Brain microvascular endothelial cell (primary cell): ENCODE data around the gene POLR2L.
A peak's percentile ranks its signal among the peaks of the same experiment; 100 is the strongest.

Experiments
- DNase-seq: peaks from one replicate; pipeline ENCODE4 v3.0.0-alpha.2; 2020
- H3K27ac ChIP-seq: fragments of 250-450 bp; sonication (Bioruptor Pico); 2 replicates; pipeline ENCODE4 v1.5.1; 2020; ENCODE audit warnings: mild to moderate bottlenecking, moderate library complexity
- H3K27me3 ChIP-seq: fragments of 250-450 bp; sonication (Bioruptor Pico); replicated peaks from 2 replicates; pipeline ENCODE4 v1.5.1; 2020; ENCODE audit warnings: mild to moderate bottlenecking
- H3K36me3 ChIP-seq: fragments of 250-450 bp; sonication (Bioruptor Pico); replicated peaks from 2 replicates; pipeline ENCODE4 v1.5.1; 2020; ENCODE audit warnings: mild to moderate bottlenecking
- H3K4me3 ChIP-seq: 2 replicates; pipeline ENCODE4 v1.5.1; 2011; ENCODE audit warnings: low read depth, mild to moderate bottlenecking, control low read depth, low read length, moderate library complexity
- CTCF ChIP-seq: IDR thresholded peaks from 2 replicates; pipeline ENCODE4 v1.5.1; 2011; ENCODE audit warnings: low read depth, mild to moderate bottlenecking, moderate library complexity, low read length, control low read depth, inconsistent platforms; ENCODE audit errors: missing control alignments
- in situ Hi-C: cut with HindIII; loops from 2 replicates; pipeline ENCODE4 v1.10.0; 2017; ENCODE audit warnings: low sequenced_read_pairs, low pct_ligation_motif_present

POLR2L gene

DNA sequence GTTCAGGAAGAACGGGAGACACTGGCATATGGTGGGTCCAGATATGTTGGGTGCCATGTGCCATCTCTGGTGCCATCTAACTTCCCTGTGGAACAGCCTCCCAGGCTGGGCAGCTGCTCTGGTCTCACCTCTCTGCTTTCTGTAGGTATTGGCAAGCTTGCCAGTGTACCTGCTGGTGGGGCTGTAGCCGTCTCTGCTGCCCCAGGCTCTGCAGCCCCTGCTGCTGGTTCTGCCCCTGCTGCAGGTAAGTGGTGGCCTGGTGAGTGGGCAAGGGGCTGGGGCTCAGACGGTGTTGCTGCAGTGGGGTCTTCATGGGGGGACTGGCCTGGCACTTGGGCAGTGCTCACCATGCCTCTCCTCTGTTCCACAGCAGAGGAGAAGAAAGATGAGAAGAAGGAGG is 29.9 kb downstream of the POLR2L start:
- Histone ChIP-seq H3K4me3 (no peak overlapping the region), H3K36me3 (peaks cover 40% of the 10 kb centered on the region), H3K27ac (no peak overlapping the region), H3K27me3 (no peaks in the 10 kb centered on the region)
- no peak for TF ChIP-seq CTCF
- in situ Hi-C loops: no loop called here
- no peak for DNase-seq

DNA sequence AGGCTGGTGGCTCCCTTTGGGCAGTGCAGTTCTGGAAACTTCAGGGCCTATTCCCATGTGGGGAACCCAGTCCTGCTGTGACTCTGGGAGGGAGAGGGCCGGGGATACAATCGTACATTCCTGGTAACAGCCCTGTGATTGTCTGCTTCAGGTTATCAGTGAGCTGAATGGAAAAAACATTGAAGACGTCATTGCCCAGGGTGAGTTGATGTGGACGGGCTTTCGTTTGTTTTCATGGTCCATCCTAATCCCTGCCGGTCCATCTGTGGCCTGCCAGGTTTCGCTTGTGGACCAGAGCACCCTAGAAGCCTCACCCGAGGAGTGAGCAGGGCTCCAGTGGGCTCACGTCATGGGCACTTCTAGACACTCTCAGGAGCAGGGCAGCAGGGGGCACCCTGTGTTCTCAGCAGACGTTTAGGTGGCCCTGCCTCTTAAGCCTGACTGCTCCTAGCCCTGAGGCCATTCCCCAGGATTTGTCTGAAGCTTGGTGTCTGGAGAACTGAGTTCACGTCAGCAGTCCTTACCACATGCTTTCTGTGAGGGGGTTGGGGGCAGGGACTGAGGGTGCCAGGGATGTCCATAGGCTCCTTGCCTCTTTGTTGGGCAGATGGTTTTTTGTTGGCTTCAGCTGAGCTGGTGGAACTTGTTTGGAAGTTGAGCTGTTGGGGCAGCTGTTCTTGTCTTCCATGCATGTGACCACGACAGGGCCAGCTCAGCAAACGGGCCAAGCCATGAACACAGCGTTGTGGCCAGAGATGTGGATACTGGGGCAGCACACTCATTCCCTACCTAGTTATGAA is 30.7 kb downstream of the POLR2L start:
- Histone ChIP-seq H3K36me3 (peaks cover 40% of the 10 kb centered on the region), H3K4me3 (peak overlapping the region; percentile 92), H3K27me3 (no peaks in the 10 kb centered on the region), H3K27ac (no peak overlapping the region)
- DNase-seq: no peak
- TF ChIP-seq CTCF: peak; percentile 43
- in situ Hi-C loops: no loop called here

GRCh38 chr11:810040-810567 is 32.2 kb downstream of the POLR2L start:
- H3K27ac ChIP-seq: peak overlapping the region; percentile 99
- TF ChIP-seq CTCF: no peak
- H3K36me3 ChIP-seq: peaks cover 38% of the 10 kb centered on the region
- no peaks in the 10 kb centered on the region for H3K27me3 ChIP-seq
- peak overlapping the region; percentile 92 for H3K4me3 ChIP-seq
- in situ Hi-C loops: no loop called here
- no peak for DNase-seq

DNA sequence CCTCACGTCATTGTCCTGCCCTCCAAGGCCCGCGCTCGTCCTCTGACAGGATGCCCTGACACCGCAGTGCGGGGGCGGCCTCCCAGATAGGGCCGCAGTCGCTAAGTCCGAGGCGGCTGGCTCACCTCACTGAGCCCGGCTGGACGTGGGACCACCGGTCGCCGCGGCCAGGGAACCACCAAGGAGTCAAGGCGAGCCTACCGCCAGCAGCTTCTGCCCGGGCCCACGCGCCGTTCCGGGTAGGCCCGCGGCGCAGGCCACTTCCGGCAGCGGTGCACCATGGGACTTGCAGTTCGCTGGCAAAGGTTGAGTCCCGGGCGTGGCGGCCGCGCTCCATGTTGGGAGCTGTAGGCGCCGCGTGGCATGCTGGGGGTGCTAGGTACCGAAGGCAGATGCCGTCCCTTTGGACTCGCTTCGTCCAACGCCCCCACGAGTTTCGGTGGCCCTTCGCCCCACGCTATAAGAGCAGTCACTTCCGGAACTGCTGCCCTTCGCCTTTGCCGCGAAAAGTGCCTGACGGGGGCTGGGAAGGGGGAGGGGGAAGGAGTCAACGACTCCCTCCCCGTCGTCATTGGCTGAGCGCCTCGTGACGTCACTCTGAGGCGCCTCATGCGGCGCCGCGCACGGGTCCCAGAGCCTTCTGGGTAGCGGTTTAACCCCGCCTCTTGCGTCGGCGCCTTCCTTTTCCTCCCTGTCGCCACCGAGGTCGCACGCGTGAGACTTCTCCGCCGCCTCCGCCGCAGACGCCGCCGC is 32.9 kb downstream of the POLR2L start, which contains the start of gene RPLP2:
RPLP2 (plus strand) TSS at position 681 of the 753 bp plus-strand sequence. CDS start 268 bp downstream, outside the sequence.
- Histone ChIP-seq H3K4me3 (peak within 1 kb of the TSS; percentile 92), H3K36me3 (peaks cover 36% of the 10 kb centered on the region), H3K27ac (peak within 1 kb of the TSS; percentile 99), H3K27me3 (no peaks in the 10 kb centered on the region)
- in situ Hi-C loops: no loop called here
- TF ChIP-seq CTCF: no peak
- peak; percentile 95 for DNase-seq

GRCh38 chr11:808427-809286 is 33.7 kb downstream of the POLR2L start:
- H3K27ac ChIP-seq: peak overlapping the region; percentile 99
- no peak for DNase-seq
- in situ Hi-C loops: no loop called here
- H3K27me3 ChIP-seq: no peaks in the 10 kb centered on the region
- TF ChIP-seq CTCF: no peak
- H3K36me3 ChIP-seq: peaks cover 30% of the 10 kb centered on the region
- peak overlapping the region; percentile 92 for H3K4me3 ChIP-seq
